NCI-H128 (cell line): ENCODE data around the gene HAAO.
A peak's percentile ranks its signal among the peaks of the same experiment; 100 is the strongest.
"Not testable (repeated sequence)": the region's sequence is repeated elsewhere in the genome, so short reads cannot be mapped to it uniquely, and the experiment has no call there.

Experiments
- DNase-seq: peaks from one replicate; lab custom pipeline; 2025; ENCODE audit not compliant: unreplicated experiment; lab: John Stamatoyannopoulos, UW

HAAO gene

DNA sequence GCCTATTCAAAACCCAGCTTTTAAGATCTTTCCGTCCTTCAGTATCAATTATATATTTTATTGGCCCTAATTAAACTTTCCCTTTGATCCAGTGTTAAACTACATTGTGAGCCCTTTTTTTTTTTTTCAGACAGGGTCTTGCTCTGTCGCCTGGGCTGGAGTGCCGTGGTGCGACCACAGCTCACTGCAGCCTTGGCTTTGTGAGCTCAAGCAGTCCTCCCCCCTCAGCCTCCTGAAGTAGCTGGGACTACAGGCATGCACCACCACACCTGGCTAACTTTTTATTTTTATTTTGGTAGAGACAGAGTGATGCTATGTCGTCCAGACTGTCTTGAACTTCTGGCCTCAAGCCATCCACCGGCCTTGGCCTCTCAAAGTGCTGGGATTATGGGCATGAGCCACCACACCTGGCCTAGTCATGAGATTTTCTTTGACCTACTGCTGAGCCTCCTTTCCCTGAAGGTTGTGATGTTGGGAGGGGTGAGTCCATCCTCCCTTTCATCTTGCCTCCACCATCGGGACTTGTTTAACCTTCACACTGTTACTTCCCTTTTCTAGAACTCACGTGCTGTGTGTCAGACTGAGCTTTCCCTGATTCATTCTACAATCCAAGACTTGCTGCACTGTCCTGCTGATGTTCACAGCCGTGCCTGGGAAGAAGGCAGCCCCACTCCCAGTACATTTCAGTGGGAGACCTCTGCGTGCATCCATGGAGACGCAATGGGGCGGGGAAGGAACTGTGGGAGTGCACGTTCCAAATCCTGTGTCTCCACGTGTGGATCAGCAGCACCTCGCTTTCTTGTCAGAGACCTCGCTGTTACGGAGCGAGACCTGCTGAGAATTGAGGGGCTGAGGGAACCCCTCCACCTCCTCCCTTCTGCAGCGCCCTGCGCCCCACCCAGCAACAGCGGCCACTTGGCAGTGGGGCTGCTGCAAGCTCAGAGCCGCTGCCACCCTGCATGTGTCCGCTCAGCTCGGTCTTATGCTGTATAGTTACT lies 39.3 kb downstream of the HAAO start:
- no peak for DNase-seq

DNA sequence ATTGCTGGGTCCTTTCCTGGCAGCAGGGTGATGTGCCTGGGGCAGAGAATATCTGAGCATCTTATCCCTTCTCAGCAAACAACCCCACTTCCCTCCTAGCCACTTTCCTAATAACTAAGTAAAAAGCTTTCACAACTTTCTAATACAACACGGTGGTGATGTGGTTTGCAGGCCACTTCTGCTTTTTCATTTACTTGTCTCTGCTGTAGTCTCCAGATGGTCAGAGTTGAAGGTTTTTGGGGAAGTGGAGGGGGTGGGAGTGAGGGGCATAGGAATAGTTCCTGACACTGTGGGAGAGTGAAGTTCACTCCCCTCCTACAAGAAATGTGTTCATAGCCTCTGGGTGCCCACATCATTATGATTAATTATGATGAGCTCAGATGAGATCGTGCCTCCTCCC lies 40.1 kb downstream of the HAAO start:
- no peak for DNase-seq

DNA sequence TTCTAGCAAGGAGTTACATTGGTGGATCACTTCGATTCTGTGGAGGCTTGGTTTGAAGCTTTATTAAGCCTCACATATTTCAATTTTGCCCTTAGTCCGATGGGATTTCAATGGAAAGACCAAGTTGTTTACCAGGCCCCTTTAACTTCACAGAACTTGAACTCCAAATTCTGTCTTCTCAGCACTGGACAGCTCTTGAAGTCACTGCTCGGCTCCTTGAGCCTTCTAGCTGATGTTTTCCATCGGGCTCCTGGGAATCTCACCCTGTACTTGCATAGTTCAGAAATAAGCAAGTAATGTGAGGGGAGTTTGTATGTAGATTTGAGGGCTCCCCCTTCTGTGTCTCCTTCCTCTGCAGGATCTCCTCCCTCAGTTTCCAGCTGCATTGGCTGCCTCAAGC lies 43.5 kb downstream of the HAAO start:
- DNase-seq: no peak

DNA sequence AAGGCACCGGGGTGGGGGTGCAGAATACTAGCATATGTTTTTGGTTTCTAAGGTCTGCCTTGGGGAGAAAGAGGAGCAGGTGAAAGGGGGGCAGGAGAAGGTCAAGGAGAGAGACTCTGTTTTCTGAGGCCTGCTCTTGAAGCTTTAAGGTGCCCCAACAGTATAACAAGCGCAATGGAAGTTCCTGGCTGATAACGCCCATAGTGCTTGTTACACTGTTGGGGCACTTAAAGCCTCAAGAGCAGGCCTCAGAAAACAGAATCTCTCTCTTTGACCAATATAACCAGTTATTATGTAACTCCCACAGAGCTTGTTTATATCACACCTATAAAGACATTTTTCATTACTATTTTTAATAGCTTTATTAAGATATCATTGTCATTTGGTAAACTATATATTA lies 45.0 kb downstream of the HAAO start:
- DNase-seq: no peak

DNA sequence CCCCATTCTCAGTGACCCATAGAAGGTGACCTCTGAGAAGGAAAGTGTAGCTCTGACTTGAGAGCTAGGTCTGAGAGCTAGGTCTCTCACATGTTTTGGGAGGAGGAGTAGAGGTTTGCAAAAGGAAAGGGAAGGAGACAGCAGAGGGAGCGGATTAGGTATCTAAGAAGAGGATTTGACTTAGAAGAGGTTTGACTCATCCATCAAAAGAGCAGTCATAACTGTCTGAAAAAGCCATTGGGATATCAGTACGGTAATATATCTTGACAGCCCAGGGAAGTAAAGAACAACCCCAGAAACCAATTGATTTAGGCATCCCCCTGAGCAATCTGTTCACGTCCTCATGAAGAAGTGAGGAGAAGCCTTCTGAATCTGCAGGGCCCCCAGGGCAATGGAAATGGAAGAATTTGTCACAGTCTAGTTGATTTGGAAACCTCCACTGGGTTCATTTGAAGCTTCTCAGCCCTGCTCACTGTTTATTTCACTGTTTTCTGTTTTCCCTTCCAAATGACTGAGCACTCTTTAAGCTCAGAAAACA lies 47.8 kb downstream of the HAAO start:
- DNase-seq: no peak

DNA sequence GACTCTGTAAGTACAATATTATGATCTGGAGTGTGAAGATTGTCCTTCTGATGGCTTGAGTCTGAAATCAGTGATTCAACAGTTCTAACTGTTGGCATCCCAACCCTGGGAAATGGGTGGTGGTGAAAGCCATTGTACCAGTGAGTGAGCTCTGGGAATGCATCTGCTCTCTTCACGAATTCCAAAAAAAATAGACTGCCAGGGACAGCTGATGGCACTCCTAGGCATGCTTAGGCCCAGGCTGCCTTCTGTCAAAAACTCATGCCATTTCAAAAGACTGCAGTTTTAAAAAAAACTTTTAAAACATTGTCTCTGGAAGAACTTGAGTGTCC lies 48.8 kb downstream of the HAAO start:
- no peak for DNase-seq

DNA sequence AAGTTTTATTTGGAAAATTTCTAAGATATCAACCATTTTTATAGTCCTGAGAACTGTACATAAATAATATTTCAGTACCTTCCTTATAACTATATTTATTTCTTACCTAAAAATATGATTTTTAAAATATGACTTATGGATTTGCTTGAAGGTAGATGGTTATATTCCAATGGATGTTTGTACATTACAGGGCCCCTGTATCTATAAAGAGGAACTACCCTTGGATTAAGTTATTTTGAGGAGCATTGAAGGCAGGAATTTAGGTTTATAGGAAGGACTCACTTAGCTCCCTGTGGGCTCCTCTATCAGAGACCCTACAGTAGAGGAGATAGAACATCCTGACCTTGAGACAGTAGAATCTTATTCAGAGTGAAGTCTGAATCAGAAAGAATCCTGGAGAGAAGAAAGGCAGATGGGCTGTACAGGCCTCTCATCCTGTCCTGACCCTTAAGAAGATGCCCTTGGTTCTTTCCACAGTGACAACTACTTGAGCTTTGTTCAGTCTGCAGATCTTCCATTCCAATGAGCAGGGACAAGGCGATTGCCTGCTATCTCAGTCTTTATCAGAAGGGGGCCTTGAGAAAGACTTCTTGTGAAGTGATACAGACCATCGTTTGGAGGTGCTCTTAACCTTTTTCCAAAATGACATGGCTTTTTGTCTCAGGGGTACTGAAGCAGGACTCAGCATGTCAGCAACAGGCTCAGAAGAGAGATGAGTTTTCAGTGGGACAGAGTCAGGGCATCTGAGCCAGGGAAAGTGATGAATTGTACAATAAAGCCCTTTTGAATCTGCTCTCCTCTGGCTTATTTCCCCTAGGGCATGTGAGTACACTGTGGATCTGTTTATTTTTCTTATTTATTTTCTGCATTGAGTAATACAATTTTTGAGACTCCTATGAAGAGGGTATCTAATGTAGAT lies 49.4 kb downstream of the HAAO start:
- no peak for DNase-seq

DNA sequence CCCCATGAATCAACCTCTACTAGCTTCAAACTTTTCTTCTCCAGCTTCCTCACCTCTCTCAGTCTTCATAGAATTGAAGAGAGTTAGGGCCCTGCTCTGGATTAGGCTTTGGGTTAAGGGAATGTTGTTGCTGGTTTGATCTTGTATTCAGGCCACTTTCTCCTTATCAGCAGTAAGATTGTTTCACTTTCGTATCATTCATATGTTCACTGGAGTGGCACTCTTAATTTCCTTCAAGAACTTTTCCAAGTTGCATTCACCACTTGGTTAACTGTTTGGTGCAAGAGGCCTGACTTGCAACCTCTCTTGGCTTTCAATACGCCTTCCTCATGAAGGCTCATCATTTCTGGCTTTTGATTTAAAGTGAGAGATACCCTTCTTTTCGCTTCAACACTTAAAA lies 51.2 kb downstream of the HAAO start:
- DNase-seq: no peak

DNA sequence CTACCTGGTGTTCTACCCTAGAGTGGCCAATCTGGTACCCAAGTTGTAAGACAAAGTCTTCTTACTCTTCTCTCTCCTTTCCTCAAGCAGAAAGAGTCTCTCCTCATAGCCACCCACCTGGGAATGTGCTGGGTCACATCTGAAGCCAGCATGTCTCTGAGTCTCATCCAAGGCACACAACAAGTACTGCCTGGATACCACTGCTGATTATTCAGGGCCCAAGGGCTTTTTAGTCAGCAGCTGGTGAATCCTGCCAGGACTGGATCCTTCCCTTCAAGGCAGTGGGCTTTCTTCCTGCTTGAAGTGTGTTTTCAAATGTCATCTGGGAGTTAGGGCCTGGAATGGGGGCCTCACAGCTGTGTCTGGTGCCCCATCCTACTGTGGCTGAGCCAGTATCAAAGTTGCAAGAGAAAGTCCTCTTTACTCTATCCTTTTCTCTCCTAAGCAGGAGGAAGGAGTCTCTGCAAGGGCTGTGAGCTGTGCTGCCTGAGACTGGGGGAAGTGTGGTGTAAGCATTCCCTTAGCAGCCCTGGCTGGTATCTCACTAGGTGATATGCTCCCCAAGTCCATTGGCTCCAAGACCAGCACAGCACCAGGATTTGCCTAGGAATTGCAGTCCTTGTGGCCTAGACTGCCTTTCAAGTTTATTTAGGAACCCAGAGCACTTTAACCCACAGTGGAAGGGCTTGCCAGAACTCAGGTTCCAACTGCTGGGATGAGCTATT lies 55.6 kb downstream of the HAAO start:
- DNase-seq: no peak

DNA sequence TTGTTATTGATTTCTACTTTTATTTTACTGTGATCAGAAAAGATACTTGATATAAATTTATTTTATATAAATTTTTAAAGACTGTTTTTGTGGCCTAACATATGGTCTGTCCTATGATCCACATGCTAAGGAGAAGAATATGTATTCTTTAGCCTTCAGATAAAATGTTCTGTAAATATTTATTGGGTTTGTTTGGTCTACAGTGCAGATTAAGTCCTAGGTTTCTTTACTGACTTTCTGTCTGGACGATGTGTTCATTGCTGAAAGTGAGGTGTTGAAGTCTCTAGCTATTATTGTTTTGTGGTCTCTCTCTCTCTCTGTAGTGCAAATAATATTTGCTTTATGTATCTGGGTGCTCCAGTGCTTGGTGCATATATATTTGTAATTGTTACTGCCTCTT lies 58.5 kb downstream of the HAAO start:
- no peak for DNase-seq

DNA sequence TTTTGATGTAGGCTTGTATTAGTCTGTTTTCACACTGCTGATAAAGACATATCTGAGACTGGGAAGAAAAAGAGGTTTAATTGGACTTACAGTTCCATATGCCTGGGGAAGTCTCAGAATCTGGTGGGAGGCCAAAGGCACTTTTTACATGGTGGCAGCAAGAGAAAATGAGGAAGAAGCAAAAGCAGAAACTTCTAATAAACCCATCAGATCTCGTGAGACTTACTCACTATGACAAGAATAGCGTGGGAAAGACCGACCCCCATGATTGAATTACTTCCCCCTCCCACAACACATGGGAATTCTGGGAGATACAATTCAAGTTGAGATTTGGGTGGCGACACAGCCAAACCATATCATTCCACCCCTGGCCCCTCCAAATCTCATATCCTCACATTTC lies 61.1 kb downstream of the HAAO start:
- DNase-seq: not testable (repeated sequence)

DNA sequence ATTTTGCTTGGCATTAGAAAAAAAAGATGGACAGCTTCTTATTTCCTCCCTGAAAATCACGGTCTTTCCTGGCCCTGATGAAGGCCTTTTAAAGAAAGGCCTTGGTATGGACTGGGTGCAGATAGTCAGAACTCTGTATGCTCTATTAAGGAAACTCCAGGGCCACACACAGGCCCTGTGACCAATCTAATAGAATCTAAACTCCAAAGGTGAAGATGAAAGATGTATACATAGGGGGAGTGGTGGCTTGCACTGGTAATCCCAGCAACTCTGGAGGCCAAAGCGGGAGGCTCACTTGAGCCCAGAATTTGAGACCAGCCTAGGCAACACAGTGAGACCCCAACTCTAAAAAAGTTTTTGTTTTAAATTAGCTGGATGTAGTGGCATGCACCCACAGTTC lies 65.7 kb downstream of the HAAO start:
- DNase-seq: no peak

DNA sequence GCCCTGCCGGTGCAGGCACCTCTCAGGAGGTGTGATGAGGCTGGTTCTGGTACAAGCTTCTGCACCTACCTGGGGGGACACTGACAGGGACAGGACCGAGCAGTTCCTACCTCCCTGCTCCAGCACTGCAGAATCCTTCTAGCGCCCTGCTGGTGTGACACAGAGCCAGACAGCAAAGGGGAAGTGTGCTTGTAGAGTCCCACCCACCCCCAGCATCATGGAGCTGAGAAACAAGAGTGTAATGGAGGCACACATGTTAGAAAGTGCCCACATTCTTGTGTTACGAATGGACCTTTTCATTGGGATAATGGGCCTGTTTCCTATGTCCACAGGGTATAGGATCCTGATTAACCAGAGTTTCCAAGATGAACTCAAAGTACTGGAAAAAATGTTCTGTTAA lies 66.7 kb downstream of the HAAO start:
- no peak for DNase-seq

DNA sequence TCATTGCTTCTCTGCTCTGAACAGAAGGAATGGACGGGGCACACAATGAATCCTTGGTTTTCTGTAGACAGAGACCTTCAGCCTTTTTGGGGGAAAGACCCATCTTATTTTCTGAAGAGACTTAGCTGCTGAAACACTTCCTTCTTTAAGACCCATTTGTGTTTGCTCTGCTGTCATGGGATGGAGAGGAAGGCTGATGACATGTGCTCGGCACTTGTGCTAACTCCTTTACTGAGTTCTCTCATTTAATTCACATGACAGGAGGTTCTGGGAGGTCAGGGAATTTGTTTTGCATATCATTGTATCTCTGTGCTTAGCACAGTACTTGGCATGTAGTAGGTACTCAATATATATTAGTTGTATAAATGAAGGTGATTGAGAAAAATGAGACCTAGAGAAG lies 67.5 kb downstream of the HAAO start:
- no peak for DNase-seq

DNA sequence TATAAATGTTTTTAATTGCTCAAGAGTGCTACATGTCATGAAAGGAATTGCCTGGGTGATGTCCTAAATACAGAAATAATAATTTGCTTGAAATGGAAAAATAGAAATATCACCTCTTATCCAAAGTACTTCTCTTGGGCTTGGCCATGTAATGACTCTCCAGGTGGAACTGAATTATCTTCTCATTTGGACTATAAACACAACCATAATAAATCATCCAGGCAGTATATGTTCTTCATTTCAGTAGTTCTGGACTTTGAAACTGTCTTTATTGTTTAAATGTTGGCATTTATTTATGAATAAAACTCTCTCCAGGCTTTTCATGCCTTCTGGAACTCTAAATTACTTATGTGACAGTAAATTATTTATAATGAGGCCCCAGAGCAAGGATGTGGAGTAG lies 68.9 kb downstream of the HAAO start:
- DNase-seq: no peak

DNA sequence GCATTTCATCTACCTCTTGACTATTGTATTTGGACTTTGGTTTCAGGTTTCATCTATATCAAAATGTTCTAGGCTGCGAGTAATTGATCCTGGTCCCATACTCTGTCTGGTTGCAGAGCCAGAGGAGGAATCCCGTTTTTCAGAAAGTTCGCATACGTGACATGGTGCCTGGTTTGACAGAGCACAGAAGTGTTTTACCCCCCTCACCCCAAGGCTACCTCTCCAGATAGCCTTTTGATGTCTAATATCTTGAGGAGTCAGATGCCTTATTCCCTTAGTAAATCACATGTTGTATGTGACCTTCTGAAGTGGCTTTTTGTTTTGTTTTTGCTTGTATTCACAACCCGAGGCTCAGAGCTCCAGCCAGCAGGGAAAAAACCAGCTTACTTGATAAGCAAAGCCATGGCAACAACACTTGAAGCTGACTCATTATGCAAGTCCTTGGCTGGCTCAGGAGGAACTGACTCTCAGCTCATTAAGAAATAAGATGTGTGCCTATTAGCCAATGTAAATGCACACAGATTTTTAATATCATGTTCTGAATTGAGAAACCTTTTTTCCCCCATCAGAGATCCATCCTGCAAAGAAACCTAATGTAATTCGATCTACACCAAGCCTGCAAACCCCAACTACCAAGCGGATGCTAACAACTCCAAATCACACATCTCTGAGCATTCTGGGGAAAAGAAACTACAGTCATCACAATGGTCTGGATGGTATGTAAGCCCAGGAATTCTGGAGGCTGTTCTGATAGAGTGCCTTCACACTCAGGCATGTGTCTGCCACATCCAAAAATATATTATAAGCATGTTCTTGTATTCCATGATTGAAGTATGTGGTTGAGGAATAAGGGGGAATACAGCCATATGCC lies 69.8 kb downstream of the HAAO start:
- DNase-seq: peak; percentile 8

DNA sequence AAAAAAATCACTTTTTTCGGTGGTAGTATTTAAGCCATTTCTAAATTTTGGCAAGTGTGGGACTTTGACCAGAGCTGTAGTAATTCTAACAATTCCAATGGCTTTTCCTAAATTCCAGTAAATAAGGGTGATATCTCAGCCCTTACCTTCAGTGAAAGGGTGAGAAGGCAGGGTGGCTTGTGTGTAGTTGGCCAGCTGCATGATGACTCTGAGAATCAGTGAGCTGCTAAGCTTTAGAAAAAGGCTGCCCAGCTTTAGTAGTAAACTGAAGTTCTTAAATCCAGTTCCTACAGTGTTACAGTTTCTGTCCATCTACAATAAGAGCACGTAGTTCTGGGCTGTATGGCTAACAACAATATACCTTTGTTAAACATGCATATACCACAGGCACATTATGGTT lies 70.5 kb downstream of the HAAO start:
- no peak for DNase-seq
